Measurements from ENCODE around the gene LTK.

DNA sequence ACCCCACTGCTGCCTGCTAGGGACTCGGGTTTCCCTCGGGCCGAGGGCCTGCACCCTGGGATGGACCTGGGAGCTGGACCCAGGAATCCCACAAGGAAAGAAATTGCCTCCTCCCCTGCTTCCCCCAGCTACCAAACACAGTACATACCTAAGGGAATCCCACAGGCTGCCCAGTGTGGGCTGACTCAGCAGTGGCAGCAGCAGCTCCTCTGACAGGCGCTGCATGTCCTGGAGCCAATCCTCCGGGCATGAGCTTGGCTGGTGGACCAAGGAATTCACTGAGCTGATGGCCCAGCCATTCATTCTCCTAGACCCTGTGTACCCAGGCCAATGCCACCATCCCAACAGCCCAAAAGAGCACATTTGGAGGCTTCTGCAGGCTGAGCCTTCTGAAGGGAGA, 9.5 kb upstream of the LTK start:
- TF ChIP-seq POLR2AphosphoS5 (IDR thresholded peaks at IDR 0.05; ENCODE audit: low read depth) (no peak), SPI1 (IDR thresholded peaks at IDR 0.05; ENCODE audit: borderline replicate concordance, low read depth) (no peak)
- TF ChIP-seq, protein P1, sequence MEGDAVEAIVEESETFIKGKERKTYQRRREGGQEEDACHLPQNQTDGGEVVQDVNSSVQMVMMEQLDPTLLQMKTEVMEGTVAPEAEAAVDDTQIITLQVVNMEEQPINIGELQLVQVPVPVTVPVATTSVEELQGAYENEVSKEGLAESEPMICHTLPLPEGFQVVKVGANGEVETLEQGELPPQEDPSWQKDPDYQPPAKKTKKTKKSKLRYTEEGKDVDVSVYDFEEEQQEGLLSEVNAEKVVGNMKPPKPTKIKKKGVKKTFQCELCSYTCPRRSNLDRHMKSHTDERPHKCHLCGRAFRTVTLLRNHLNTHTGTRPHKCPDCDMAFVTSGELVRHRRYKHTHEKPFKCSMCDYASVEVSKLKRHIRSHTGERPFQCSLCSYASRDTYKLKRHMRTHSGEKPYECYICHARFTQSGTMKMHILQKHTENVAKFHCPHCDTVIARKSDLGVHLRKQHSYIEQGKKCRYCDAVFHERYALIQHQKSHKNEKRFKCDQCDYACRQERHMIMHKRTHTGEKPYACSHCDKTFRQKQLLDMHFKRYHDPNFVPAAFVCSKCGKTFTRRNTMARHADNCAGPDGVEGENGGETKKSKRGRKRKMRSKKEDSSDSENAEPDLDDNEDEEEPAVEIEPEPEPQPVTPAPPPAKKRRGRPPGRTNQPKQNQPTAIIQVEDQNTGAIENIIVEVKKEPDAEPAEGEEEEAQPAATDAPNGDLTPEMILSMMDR (IDR thresholded peaks at IDR 0.05; ENCODE audit: insufficient read depth, low read length), result no peak
- TF ChIP-seq, protein P2, sequence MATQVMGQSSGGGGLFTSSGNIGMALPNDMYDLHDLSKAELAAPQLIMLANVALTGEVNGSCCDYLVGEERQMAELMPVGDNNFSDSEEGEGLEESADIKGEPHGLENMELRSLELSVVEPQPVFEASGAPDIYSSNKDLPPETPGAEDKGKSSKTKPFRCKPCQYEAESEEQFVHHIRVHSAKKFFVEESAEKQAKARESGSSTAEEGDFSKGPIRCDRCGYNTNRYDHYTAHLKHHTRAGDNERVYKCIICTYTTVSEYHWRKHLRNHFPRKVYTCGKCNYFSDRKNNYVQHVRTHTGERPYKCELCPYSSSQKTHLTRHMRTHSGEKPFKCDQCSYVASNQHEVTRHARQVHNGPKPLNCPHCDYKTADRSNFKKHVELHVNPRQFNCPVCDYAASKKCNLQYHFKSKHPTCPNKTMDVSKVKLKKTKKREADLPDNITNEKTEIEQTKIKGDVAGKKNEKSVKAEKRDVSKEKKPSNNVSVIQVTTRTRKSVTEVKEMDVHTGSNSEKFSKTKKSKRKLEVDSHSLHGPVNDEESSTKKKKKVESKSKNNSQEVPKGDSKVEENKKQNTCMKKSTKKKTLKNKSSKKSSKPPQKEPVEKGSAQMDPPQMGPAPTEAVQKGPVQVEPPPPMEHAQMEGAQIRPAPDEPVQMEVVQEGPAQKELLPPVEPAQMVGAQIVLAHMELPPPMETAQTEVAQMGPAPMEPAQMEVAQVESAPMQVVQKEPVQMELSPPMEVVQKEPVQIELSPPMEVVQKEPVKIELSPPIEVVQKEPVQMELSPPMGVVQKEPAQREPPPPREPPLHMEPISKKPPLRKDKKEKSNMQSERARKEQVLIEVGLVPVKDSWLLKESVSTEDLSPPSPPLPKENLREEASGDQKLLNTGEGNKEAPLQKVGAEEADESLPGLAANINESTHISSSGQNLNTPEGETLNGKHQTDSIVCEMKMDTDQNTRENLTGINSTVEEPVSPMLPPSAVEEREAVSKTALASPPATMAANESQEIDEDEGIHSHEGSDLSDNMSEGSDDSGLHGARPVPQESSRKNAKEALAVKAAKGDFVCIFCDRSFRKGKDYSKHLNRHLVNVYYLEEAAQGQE (IDR thresholded peaks at IDR 0.05; ENCODE audit: insufficient replicate concordance, low read depth), result no peak
